SK-N-SH treated with all-trans-retinoic acid at 6 μM for 48 hours (cell line): Measurements from ENCODE around the gene PTPRC.

Source experiments
- ZC3H10 ChIP-seq: fragments of 250-450 bp; sonication (Bioruptor Pico); IDR thresholded peaks from 2 replicates; pipeline ENCODE4 v1.5.1; 2021; ENCODE audit warnings: mild to moderate bottlenecking, moderate library complexity
- ZNF8 ChIP-seq: fragments of 450-650 bp; formaldehyde crosslinking; IDR thresholded peaks from 2 replicates; pipeline ENCODE4 v1.5.0; 2020; ENCODE audit warnings: mild to moderate bottlenecking, moderate library complexity

- TF ChIP-seq ZC3H10 (no peak), ZNF8 (CRISPR knock-in tag) (no peak)
Measured at GRCh38 chr1:198638441-198638840, 399 bp upstream of the PTPRC start.
